ENCODE results near the gene BCAS3. TPM values are rescaled to one million over a fixed set of nuclear protein-coding genes. Genes with fewer than 3 reads are reported as not detected.
"Not testable (repeated sequence)": the region's sequence is repeated elsewhere in the genome, so short reads cannot be mapped to it uniquely, and the experiment has no call there.

The BCAS3 gene
- total RNA-seq, 1 donor from 2014 or later: 29.6 TPM

DNA sequence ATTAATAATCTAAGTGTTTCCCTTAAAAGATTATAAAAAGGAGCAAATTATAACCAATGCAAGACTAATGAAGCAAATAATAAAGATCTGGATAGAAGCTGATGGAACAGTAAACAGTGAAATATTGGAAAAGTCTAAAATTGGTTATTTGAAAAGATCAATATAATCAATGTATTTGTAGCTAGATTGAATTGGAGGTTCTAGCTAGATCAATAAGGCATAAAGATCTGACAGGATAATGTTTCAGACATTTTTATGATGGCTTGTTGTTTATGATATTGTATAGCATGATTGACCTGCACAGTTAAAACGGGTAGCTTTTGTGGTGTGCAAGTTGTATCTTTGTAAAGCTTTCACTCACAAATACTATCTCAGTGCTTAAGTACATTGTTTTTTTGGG, 245.3 kb downstream of the BCAS3 start:
- TF ChIP-seq, protein P1, sequence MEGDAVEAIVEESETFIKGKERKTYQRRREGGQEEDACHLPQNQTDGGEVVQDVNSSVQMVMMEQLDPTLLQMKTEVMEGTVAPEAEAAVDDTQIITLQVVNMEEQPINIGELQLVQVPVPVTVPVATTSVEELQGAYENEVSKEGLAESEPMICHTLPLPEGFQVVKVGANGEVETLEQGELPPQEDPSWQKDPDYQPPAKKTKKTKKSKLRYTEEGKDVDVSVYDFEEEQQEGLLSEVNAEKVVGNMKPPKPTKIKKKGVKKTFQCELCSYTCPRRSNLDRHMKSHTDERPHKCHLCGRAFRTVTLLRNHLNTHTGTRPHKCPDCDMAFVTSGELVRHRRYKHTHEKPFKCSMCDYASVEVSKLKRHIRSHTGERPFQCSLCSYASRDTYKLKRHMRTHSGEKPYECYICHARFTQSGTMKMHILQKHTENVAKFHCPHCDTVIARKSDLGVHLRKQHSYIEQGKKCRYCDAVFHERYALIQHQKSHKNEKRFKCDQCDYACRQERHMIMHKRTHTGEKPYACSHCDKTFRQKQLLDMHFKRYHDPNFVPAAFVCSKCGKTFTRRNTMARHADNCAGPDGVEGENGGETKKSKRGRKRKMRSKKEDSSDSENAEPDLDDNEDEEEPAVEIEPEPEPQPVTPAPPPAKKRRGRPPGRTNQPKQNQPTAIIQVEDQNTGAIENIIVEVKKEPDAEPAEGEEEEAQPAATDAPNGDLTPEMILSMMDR (IDR thresholded peaks at IDR 0.05): no peak
- Histone ChIP-seq H3K27ac (no peak overlapping the region), H3K36me3 (no peaks in the 10 kb centered on the region), H3K4me1 (no peaks in the 10 kb centered on the region), H3K9me3 (no peaks in the 10 kb centered on the region), H3K4me3 (no peak overlapping the region), H3K27me3 (ENCODE audit: low read depth) (no peaks in the 10 kb centered on the region)
- ATAC-seq (no peak), DNase-seq (no peak)
- intact Hi-C loops (cut with DNase I): no loop called here

DNA sequence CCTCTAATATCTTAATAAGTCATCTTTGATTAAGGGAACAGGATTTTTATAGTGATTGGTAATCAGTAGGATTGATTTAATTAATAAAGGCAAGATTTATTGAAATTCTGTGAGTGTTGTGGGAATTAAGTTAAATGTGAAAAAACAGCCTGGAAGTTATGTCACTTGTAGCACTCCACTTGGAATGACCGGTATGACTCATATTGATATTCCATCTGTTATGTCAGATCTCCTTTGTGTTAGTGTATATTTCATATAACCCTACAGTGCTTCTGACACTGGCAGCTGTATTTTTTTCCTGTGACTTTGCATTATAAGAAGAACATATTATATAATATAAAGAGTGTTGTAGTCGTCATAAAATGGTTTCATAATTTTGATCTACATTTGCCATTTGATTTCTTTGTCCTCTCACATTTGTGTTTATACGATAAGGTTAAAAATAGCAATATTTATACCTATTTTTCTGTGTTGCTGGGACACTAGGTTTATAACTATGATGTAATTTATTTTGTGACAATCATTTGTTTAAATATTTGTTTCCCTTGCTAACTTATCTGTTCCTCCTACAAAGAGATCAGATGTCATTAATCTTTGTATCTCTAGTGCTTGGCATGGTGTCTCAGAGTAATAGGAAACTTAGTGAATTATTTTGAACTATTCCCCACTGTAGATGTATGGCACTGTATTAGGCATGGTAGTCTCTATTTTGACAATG, 249.0 kb downstream of the BCAS3 start:
- peak overlapping the region; percentile 12 for H3K27ac ChIP-seq
- intact Hi-C loops (cut with DNase I): no loop called here
- no peaks in the 10 kb centered on the region for H3K4me1 ChIP-seq
- DNase-seq (no peak), ATAC-seq (peak in 1 of 2 donors; percentile 41)
- no peaks in the 10 kb centered on the region for H3K36me3 ChIP-seq
- H3K27me3 ChIP-seq (ENCODE audit: low read depth): no peaks in the 10 kb centered on the region
- H3K4me3 ChIP-seq: no peak overlapping the region
- TF ChIP-seq, protein P1 (IDR thresholded peaks at IDR 0.05): no peak
- no peaks in the 10 kb centered on the region for H3K9me3 ChIP-seq

DNA sequence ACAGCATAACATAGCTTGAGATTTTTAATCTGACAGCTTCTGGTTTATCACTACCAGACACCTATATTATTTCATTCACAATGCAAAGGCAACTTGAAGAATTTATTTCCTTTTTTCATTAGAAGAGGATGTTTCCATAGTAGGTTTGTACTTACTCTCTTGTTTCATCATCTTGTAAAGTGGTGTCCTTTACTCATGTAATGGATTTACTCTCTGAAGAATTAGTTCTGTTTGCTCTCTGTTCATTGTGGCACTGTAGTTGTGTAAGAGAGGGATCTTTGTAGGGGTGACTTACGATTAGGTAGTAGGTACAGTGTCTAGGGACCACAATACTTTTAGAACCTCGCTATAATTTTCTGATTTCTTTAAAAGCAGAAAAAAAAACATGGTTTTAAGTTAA, 256.1 kb downstream of the BCAS3 start:
- Histone ChIP-seq H3K4me3 (no peak overlapping the region), H3K4me1 (no peaks in the 10 kb centered on the region), H3K27ac (no peak overlapping the region), H3K27me3 (ENCODE audit: low read depth) (no peaks in the 10 kb centered on the region), H3K36me3 (no peaks in the 10 kb centered on the region), H3K9me3 (no peaks in the 10 kb centered on the region)
- TF ChIP-seq, protein P1 (IDR thresholded peaks at IDR 0.05): no peak
- DNase-seq (no peak), ATAC-seq (no peak)
- intact Hi-C loops (cut with DNase I): no loop called here

DNA sequence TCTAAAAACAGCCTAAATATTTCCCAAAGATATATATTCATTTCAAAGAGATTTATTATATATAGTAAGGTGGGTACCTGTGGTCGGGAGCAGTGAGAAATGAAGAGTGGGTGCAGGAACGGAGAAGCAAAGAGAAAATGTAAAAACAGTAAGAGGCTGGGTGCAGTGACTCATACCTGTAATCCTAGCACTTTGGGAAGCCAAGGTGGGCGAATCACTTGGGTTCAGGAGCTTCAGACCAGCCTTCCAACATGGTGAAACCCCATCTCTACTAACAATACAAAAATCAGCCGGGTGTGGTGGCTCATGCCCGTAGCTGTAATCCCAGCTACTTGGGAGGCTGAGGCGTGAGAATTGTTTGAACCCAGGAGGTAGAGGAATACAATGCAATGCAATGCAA, 257.1 kb downstream of the BCAS3 start:
- Histone ChIP-seq H3K27ac (no peak overlapping the region), H3K4me3 (no peak overlapping the region), H3K9me3 (no peaks in the 10 kb centered on the region), H3K27me3 (ENCODE audit: low read depth) (no peaks in the 10 kb centered on the region), H3K36me3 (no peaks in the 10 kb centered on the region), H3K4me1 (no peaks in the 10 kb centered on the region)
- TF ChIP-seq, protein P1 (IDR thresholded peaks at IDR 0.05): no peak
- intact Hi-C loops (cut with DNase I): no loop called here
- DNase-seq (no peak), ATAC-seq (no peak)

DNA sequence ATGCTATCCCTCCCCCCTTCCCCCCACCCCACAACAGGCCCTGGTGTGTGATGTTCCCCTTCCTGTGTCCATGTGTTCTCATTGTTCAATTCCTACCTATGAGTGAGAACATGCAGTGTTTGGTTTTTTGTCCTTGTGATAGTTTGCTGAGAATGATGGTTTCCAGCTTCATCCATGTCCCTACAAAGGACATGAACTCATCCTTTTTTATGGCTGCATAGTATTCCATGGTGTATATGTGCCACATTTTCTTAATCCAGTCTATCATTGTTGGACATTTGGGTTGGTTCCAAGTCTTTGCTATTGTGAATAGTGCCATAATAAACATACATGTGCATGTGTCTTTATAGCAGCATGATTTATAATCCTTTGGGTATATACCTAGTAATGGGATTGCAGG, 258.3 kb downstream of the BCAS3 start:
- intact Hi-C loops (cut with DNase I); H3K4me1 ChIP-seq; H3K27me3 ChIP-seq (ENCODE audit: low read depth); DNase-seq; H3K4me3 ChIP-seq; ATAC-seq; H3K36me3 ChIP-seq; H3K9me3 ChIP-seq; H3K27ac ChIP-seq: not testable (repeated sequence)

DNA sequence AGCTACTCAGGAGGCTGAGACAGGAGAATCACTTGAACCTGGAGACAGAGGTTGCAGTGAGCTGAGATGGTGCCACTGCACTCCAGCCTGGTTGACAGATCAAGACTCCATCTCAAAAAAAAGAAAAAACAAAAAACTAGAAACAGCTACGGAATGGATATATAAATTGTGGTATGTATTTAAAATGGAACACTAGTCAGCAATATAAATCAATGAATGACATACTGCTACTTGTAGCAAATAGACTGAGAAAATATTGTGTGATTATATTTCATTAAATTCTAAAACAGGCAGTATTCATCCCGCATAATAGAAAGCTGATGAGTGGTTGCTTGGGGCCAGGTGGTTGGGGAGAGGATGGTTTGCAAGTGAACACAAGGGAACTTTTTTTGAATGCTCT, 261.7 kb downstream of the BCAS3 start:
- TF ChIP-seq, protein P1 (IDR thresholded peaks at IDR 0.05): no peak
- H3K27me3 ChIP-seq (ENCODE audit: low read depth): no peaks in the 10 kb centered on the region
- no peak for DNase-seq
- intact Hi-C loops (cut with DNase I): no loop called here
- H3K4me1 ChIP-seq: peaks cover 9% of the 10 kb centered on the region
- no peaks in the 10 kb centered on the region for H3K36me3 ChIP-seq
- no peaks in the 10 kb centered on the region for H3K9me3 ChIP-seq
- no peak overlapping the region for H3K4me3 ChIP-seq
- H3K27ac ChIP-seq: no peak overlapping the region
- ATAC-seq: no peak
